GM12892 (cell line): Measurements from ENCODE around the gene YDJC. TPM values are rescaled to one million over a fixed set of nuclear protein-coding genes. Genes with fewer than 3 reads are reported as not detected.
"Not testable (repeated sequence)": the region's sequence is repeated elsewhere in the genome, so short reads cannot be mapped to it uniquely, and the experiment has no call there.

Experiments used
- DNase-seq: peaks from one replicate; pipeline ENCODE4 v3.0.0; 2011; ENCODE audit not compliant: insufficient read length
- FAIRE-seq: peaks from 2 replicates; lab custom pipeline; 2011; peaks lifted over from hg19 to GRCh38; lab: Jason Lieb, UNC
- POLR2A ChIP-seq: IDR thresholded peaks from 2 replicates; pipeline ENCODE4 v1.6.1; 2011; ENCODE audit warnings: low read depth, low read length, control low read depth
- POLR2AphosphoS5 ChIP-seq: IDR thresholded peaks from 2 replicates; pipeline ENCODE4 v1.6.1; 2011; ENCODE audit warnings: low read depth, low read length, control low read depth
- TAF1 ChIP-seq: IDR thresholded peaks from 2 replicates; pipeline ENCODE4 v1.6.1; 2011; ENCODE audit warnings: low read depth, mild to moderate bottlenecking, control low read depth, low read length, borderline replicate concordance
- polyA plus RNA-seq: library from polyadenylated mRNA; unstranded; fragments of >200 nt; gene quantifications from one replicate; pipeline ENCODE4 v1.2.1, GENCODE V29; 2012; ENCODE audit warnings: missing spikeins, inconsistent platforms; ENCODE audit not compliant: missing spikeins

The YDJC gene, protein sequence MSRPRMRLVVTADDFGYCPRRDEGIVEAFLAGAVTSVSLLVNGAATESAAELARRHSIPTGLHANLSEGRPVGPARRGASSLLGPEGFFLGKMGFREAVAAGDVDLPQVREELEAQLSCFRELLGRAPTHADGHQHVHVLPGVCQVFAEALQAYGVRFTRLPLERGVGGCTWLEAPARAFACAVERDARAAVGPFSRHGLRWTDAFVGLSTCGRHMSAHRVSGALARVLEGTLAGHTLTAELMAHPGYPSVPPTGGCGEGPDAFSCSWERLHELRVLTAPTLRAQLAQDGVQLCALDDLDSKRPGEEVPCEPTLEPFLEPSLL
- polyA plus RNA-seq: 5.6 TPM

DNA sequence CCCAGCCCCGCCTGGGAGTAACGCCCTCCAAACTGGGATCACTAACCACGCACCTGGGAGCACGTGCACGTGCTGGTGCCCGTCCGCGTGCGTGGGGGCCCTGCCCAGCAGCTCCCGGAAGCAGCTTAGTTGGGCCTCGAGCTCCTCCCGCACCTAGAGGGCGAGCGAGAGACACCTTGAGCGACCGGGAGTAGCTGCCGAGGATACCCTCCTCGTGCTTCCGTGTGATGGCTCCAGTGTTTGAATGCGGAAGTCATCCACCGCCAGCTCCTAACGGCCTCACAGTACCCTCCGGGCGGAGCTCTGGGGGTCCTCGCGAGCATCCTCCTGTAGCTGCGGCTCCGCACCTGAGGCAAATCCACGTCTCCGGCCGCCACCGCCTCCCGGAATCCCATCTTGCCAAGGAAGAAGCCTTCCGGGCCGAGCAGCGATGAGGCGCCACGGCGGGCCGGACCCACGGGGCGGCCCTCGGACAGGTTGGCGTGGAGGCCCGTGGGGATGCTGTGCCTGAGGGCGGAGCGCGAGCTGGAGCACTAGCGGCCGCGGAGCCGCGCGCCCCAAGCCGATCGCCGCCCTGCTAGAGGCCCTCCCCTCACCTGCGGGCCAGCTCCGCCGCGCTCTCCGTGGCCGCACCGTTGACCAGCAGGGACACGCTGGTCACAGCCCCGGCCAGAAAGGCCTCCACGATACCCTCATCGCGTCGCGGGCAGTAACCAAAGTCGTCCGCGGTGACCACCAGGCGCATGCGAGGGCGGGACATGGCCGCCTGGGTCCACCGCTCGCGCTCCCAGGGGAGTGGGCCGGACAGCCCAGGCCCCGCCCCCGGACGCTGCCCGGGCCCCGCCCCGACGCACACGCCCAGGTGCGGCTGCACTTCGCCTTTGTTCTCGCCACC is at the start of gene YDJC:
TSS of gene YDJC (minus strand) at position 768 of the 895 bp plus-strand sequence. CDS start at position 760, 8 bp downstream.
- peak; percentile 90 for DNase-seq
- TF ChIP-seq POLR2A (peak; percentile 82), TAF1 (peak; percentile 74), POLR2AphosphoS5 (peak; percentile 73)
- FAIRE-seq: peak; percentile 96

DNA sequence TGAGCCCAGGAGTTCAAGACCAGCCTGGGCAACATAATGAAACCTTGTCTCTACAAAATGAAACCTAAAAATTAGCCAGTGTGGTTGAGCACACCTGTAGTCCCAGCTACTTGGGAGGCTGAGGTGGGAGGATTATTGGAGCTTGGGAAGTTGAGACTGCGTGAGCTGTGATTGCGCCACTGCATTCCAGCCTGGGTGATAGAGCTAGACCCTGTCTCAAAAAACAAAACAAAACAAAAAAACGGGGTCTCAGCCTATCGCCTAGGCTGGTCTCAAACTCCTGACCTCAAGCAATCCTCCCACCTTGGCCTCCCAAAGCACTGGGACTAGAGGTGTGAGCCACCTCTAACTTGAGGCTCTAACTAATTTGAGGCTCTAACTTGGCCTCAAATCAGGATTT is 49.6 kb upstream of the YDJC start:
- FAIRE-seq (no peak), DNase-seq (no peak)
- TF ChIP-seq TAF1 (no peak), POLR2A (no peak), POLR2AphosphoS5 (no peak)

DNA sequence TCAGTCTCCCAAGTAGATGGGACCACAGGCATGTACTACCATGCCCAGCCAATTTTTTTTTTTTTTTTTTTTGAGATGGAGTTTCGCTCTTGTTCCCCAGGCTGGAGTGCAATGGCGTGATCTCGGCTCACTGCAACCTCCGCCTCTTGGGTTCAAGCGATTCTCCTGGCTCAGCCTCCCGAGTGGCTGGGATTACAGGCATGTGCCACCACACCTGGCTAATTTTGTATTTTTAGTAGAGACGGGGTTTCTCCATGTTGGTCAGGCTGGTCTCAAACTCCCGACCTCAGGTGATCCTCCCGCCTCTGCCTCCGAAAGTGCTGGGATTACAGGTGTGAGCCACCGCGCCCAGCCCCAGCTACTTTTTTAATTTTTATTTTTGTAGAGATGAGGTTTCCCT is 49.0 kb upstream of the YDJC start:
- FAIRE-seq, DNase-seq: not testable (repeated sequence)

DNA sequence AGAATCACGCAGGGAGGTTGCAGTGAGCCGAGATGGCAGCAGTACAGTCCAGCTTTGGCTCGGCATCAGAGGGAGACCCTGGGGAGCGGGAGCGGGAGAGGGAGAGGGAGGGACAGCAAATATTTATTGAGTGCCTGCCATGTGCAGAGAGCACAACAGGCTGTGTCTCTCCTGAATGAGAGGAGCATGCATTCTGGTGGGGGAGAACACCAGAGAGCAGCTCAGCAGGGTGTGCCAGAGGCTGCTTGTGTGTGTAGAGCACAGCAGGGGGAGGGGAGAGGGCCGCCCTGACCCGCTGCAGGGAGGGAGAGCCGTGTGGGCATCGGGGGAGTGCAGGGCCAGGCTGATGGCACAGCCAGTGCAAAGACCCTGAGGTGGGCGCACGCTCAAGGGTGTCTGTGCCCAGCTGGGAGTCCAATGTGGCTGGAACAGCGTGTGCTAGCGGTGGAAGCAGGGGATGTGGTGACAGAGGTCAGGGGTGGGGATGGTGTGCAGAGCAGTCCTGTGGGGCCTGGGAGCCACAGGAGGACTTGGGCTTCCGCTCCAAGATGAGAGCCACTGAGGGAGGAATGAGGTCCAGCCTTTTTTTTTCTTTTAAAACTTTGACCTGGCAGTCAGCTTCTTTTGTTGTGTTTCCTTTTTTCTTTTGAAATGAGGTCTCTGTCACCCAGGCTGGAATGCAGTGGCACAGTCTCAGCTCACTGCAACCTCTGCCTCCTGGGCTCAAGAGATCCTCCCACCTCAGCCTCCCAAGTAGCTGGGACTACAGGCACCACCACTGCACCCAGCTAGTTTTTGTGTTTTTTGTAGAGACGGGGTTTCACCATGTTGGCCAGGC is 48.0 kb upstream of the YDJC start:
- TF ChIP-seq POLR2AphosphoS5 (no peak), TAF1 (no peak), POLR2A (no peak)
- no peak for FAIRE-seq
- DNase-seq: no peak

DNA sequence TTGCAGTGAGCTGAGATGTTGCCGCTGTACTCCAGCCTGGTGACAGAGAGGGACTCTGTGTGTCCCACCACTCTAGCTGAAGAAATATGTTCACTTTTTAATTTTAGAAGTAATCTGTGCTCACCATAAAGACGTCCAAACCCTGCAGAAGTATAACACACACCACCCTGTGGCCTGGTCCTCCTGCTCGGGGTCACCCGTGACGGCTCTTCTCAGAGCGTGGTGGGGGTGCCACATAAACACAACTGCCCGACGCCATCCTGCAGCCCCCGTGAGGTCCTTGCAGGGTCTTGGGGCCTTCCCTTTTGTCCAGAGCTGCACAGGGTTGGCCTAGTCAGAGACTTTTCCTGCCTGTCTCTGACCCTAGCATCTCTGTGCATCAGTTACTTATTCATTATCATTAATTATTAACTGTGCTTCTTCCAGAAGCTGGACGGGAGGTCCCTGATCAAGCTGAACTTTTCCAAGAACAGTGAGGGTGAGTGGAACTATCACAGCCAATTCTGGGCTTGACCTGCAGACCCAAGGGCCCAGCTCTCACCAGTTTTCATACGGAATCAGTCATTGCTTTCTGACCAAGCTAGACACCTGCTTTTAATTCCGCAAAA is 44.9 kb upstream of the YDJC start:
- no peak for DNase-seq
- no peak for FAIRE-seq
- no peak for TF ChIP-seq POLR2A
- no peak for TF ChIP-seq TAF1
- no peak for TF ChIP-seq POLR2AphosphoS5

DNA sequence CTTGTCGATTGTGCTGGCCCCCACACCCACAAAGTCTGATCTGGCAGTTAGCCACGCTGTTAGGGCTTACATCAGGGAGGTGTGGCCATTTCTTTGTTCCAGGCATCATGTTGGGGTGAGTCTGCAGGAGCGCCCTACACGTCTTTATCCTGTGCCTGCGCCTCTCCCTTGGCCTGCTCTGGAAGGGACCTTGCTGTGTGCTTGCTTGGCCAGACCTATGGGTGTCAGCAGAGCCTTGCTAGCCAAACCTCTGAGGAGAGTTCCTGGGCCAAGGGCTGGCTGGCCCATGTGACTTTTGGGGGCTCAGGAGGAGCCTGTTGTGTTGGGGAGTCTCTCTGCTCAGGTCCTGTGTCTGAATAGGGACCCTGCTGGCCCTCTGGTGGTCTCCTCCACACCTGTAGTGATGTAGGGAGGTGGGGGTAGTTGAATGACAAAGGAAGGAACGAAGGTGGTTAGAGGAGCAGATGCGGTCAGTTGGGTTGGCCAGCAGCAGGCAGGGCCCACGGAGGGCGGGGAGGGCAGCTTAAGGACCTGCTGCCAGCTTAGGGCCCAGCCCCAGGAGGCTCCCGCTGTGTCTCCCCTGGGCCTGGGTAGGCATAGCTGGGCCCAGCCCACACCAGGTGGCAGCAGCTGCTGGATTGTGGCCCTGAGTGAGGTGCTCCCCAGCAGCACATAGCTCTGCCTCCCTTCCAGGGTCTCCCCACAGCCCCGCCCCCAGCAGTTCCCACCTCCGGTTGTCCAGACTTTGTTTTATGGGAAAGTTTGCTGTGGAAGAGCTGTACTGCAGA is 43.9 kb upstream of the YDJC start:
- FAIRE-seq (no peak), DNase-seq (no peak)
- TF ChIP-seq POLR2AphosphoS5 (no peak), POLR2A (no peak), TAF1 (no peak)

DNA sequence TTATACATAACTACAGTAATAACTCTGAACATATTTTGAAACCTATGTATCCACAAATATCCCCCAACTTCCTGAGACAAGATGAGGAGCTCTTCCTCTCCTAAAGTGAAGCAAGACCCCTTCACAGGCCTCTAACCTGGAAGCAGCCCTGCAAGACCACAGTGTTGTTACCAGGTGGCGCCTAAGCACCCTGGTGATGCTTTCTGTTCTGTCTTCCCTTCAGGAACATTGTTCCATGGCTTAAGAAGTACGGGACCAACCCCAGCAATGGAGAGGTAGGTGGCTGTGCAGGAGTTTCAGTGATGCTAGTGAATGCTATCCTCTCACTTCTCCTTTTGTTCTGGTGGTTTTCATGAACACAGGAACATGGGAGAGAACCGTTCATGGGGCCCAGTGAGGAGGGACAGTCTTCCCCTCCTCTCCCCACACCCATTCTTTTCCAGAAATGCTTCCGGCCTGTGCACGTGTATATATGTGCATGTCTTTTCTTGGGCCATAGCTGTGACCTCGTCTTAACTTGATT is 42.3 kb upstream of the YDJC start:
- no peak for TF ChIP-seq POLR2A
- no peak for TF ChIP-seq TAF1
- no peak for TF ChIP-seq POLR2AphosphoS5
- no peak for DNase-seq
- FAIRE-seq: no peak

DNA sequence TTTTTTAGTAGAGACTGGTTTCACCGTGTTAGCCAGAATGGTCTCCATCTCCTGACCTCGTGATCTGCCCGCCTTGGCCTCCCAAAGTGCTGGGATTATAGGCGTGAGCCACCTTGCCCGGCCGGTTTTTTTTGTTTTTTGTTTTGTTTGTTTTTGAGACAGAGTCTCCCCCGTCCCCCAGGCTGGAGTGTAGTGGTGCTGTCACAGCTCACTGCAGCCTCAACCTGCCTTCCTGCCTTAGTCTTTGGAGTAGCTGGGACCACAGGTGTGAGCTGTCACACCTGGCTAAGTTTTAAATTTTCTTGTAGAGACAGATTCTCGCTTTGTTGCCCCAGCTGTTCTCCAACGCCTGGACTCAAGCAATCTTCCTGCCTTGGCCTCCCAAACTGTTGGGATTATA is 39.2 kb upstream of the YDJC start:
- DNase-seq (no peak), FAIRE-seq (no peak)
- TF ChIP-seq TAF1 (no peak), POLR2A (no peak), POLR2AphosphoS5 (no peak)

DNA sequence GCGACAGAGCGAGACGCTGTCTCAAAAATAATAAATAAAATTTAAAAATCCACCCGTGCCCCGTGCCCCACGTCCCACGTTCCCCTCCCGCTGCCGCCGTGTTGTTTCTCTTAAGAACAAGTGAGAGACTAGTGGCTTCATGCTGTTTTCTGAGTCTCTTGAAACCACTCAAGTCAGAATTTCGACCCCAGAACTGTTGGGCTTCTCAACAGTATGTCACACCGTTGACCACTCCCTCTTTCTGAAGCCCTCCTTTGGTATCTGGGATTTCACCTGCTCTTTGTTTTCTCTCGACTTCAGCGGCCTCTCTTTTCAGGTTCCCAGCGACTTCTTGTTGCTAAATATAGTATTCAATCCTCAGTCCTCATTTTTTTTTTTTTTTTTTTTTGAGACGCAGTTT is 37.0 kb upstream of the YDJC start:
- TF ChIP-seq POLR2AphosphoS5: no peak
- no peak for TF ChIP-seq POLR2A
- no peak for TF ChIP-seq TAF1
- DNase-seq (no peak), FAIRE-seq (no peak)
